ENCODE results near the gene CDH23. TPM values are rescaled to one million over a fixed set of nuclear protein-coding genes. Genes with fewer than 3 reads are reported as not detected.
A peak's percentile ranks its signal among the peaks of the same experiment; 100 is the strongest.

The CDH23 gene
- total and polyA plus RNA-seq, 9 of the 15 experiments (the other 6 are each of a cell fraction or from before 2014, with no cell fraction given) = 0.18 to 1.2 (median 0.47) TPM

- no peak for TF ChIP-seq HMGXB4 (CRISPR knock-in tag; IDR thresholded peaks at IDR 0.05)
- 0 out of 2 replicates have a peak, but pooled peaks have one; percentile 57 for TF ChIP-seq ZFX (CRISPR knock-in tag; IDR thresholded peaks at IDR 0.05)
- TF ChIP-seq PHF21A (IDR thresholded peaks at IDR 0.05; ENCODE audit: borderline replicate concordance, low read depth) = no peak
- peak; percentile 8; the same call in 1 of the 2 replicates for TF ChIP-seq MAFF (IDR thresholded peaks at IDR 0.05; ENCODE audit: low read length)
- TF ChIP-seq CHD1 (IDR thresholded peaks at IDR 0.05; ENCODE audit: low read length) = no peak
- TF ChIP-seq COPS2 (conservative IDR thresholded peaks at IDR 0.05) = no peak
- TF ChIP-seq HDGF (IDR thresholded peaks at IDR 0.05) = no peak
- no peak for TF ChIP-seq ZNF398 (CRISPR knock-in tag; IDR thresholded peaks at IDR 0.05)
- TF ChIP-seq ZNF24 (IDR thresholded peaks at IDR 0.05) = peak; percentile 37; the same call in 1 of the 2 replicates
- TF ChIP-seq YY1 (IDR thresholded peaks at IDR 0.05; ENCODE audit: borderline replicate concordance in 1 of 3, control insufficient read depth in 1 of 3, extremely low read depth in 1 of 3, insufficient read depth in 3 of 3, insufficient read length in 1 of 3, insufficient replicate concordance in 2 of 3, low read depth in 1 of 3, low read length in 2 of 3) = peak in 1 of 3 experiments; percentile 57
- TF ChIP-seq TOE1 (IDR thresholded peaks at IDR 0.05; ENCODE audit: borderline replicate concordance) = peak; percentile 57; the same call in 1 of the 2 replicates
- TF ChIP-seq TOE1 (CRISPR knock-in tag; IDR thresholded peaks at IDR 0.05; ENCODE audit: borderline replicate concordance, low read depth) = peak; percentile 58; the same call in 1 of the 2 replicates
These were observed 356.6 kb downstream of the CDH23 start (continued) for GRCh38 chr10:71753091-71753959.
